Measurements from ENCODE around the gene LENEP. TPM values are rescaled to one million over a fixed set of nuclear protein-coding genes. Genes with fewer than 3 reads are reported as not detected.

The LENEP gene
- total and polyA plus RNA-seq, 2 of the 8 experiments (the other 6 are each of a cell fraction or from before 2014, with no cell fraction given), result 1.3 TPM; not detected in 1

DNA sequence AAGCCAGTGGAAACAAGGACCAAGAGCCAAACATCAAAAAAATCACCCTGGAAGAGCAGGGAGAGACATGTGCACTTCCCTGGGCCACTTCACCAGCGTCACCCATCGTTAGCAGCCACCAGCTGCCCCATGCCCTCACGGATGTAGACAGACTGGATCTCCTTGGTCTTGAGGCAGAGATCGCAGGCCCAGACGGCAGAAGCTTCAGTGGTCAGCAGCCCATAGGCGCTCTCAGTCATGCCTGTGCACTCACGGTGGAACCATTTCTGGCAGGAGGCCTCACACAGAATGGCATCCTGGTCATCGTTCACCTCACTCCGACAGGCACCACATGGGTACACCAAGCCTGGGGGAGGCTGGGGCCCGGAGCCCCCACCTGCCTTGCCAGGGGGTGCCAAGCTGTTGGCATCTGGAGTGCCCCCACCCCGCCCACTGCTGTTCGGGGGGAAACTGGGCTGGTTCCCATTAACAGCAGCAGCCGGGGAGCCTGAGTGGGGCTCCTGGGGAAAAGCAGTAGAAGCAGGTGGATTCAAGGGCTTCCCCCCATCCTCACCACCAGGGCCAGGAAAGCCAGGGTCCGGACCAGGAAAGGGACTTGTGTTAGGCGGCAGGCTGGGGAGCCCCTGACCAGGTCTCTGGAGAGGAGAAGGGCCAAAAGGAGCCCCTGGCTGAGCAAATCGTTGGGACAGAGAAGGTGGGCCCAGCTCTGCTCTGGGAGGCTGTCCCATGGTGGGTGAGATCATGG is 34.5 kb upstream of the LENEP start:
- FAIRE-seq (no peak), DNase-seq (ENCODE audit: low read depth in 1 of 2, low spot score in 2 of 2) (no peak)
- Histone ChIP-seq H3K4me1 (replicated peaks in 1 of 4; ENCODE audit: control insufficient read depth in 3 of 4, insufficient read depth in 4 of 4, low read length in 3 of 4) (peaks cover 4 to 27% (median 8%) of the 10 kb centered on the region in 4 experiments), H3K27ac (ENCODE audit: low read depth, low read length) (no peak overlapping the region), H3K23ac (ENCODE audit: insufficient read length) (no peak overlapping the region), H3K9ac (replicated peaks in 1 of 4; ENCODE audit: extremely low read depth in 1 of 4, low read depth in 3 of 4, low read length in 3 of 4) (no peak overlapping the region), H3K79me1 (ENCODE audit: low read depth, low read length) (peaks cover 5% of the 10 kb centered on the region), H4K8ac (ENCODE audit: extremely low read depth, insufficient read depth, low read length) (no peak overlapping the region), H3K4me2 (ENCODE audit: insufficient read depth in 1 of 2, low read depth in 2 of 2, low read length in 2 of 2) (no peak overlapping the region), H2BK15ac (ENCODE audit: low read length) (no peak overlapping the region), H2AK5ac (ENCODE audit: low read depth, low read length) (no peak overlapping the region), H4K20me1 (replicated peaks in 1 of 2; ENCODE audit: control insufficient read depth in 1 of 2, insufficient read depth in 2 of 2, low read length in 2 of 2) (peaks cover 1 to 9% of the 10 kb centered on the region in 2 experiments), H3K56ac (replicated peaks; ENCODE audit: insufficient read length, low read depth, low read length) (no peak overlapping the region), H3K18ac (ENCODE audit: extremely low read depth, low read length) (no peak overlapping the region), H4K91ac (replicated peaks; ENCODE audit: insufficient read length, low read length) (no peak overlapping the region), H3K79me2 (ENCODE audit: control insufficient read depth in 1 of 2, insufficient read depth in 2 of 2, low read length in 2 of 2) (peaks cover 0 to 17% of the 10 kb centered on the region in 2 experiments), H3K14ac (ENCODE audit: insufficient read length) (no peak overlapping the region), H2AFZ (ENCODE audit: low read length) (no peak overlapping the region), H3K36me3 (ENCODE audit: control insufficient read depth in 2 of 4, insufficient read depth in 4 of 4, low read length in 3 of 4) (peaks cover 10 to 14% (median 13%) of the 10 kb centered on the region in 4 experiments; a peak in 7 of 8 replicates), H4K5ac (ENCODE audit: insufficient read length, low read depth, low read length) (no peak overlapping the region), H3K23me2 (ENCODE audit: low read depth, low read length) (peaks cover 5% of the 10 kb centered on the region), H3K27me3 (replicated peaks in 1 of 4; ENCODE audit: control insufficient read depth in 3 of 4, extremely low read depth in 1 of 4, insufficient read depth in 3 of 4, low read length in 3 of 4) (no peaks in the 10 kb centered on the region; a peak in 1 of 7 replicates), H3K4me3 (ENCODE audit: extremely low read depth in 1 of 4, insufficient read depth in 2 of 4, low read depth in 3 of 4, low read length in 4 of 4) (no peak overlapping the region), H2BK5ac (ENCODE audit: low read depth, low read length) (no peak overlapping the region), H2BK120ac (replicated peaks; ENCODE audit: low read depth, low read length) (no peak overlapping the region), H3K9me3 (ENCODE audit: insufficient read depth in 2 of 2, low read depth in 1 of 2, low read length in 1 of 2) (no peaks in the 10 kb centered on the region), H2BK20ac (ENCODE audit: low read length) (no peak overlapping the region), H3K4ac (replicated peaks; ENCODE audit: insufficient read length, low read depth, low read length) (no peak overlapping the region), H2BK12ac (ENCODE audit: low read depth, low read length) (no peak overlapping the region)
- whole genome bisulfite sequencing, 2 experiments (ENCODE audit: extremely low coverage in 1 of 2, insufficient coverage in 1 of 2, insufficient read length in 1 of 2, insufficient replicate concordance in 2 of 2, low coverage in 1 of 2, low lambda C conversion rate in 2 of 2, missing lambda C conversion rate in 1 of 2), result 93% methylated on average over 16 of the region's 16 CpGs; no CpG with 5 or more reads in 1 of the 2 experiments
- ChIA-PET POLR2A (ENCODE audit: partially characterized antibody) (interaction anchor here (0.7 to 18.6 kb wide), 3 partner anchors 13 to 25 kb away, joined by 3 to 662 read pairs (median 5); partner anchors contain the start of genes CKS1B, FLAD1, LENEP and PMVK), CTCF (ENCODE audit: partially characterized antibody) (interaction anchor here (1.7 to 9.8 kb wide), 3 partner anchors 12 to 126 kb away, joined by 4 to 132 read pairs (median 13); partner anchors contain the start of genes LENEP and SHC1)
- TF ChIP-seq TAF1 (IDR thresholded peaks at IDR 0.05; ENCODE audit: low read depth, low read length) (no peak), ZNF274 (IDR thresholded peaks at IDR 0.05; ENCODE audit: borderline replicate concordance, extremely low read depth, low read length) (no peak), POLR2A (IDR thresholded peaks at IDR 0.05; ENCODE audit: control extremely low read depth in 1 of 2, low read depth in 2 of 2, low read length in 2 of 2) (no peak), YY1 (IDR thresholded peaks at IDR 0.05; ENCODE audit: low read depth, low read length) (no peak), NRF1 (IDR thresholded peaks at IDR 0.05; ENCODE audit: low read depth, low read length) (no peak), SRF (IDR thresholded peaks at IDR 0.05; ENCODE audit: low read depth, low read length) (no peak)
- TF ChIP-seq, protein P1, sequence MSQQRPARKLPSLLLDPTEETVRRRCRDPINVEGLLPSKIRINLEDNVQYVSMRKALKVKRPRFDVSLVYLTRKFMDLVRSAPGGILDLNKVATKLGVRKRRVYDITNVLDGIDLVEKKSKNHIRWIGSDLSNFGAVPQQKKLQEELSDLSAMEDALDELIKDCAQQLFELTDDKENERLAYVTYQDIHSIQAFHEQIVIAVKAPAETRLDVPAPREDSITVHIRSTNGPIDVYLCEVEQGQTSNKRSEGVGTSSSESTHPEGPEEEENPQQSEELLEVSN (IDR thresholded peaks at IDR 0.05), result no peak
